Measurements from ENCODE around the gene HS3ST5.
"Not testable (repeated sequence)": the region's sequence is repeated elsewhere in the genome, so short reads cannot be mapped to it uniquely, and the experiment has no call there.

Gene HS3ST5

GRCh38 chr6:114272582-114272981 is 70.2 kb downstream of the HS3ST5 start:
- DNase-seq: no peak

GRCh38 chr6:114271405-114271804 is 71.4 kb downstream of the HS3ST5 start:
- DNase-seq: no peak

GRCh38 chr6:114267897-114268296 is 74.9 kb downstream of the HS3ST5 start:
- DNase-seq: no peak

GRCh38 chr6:114260810-114261209 is 82.0 kb downstream of the HS3ST5 start:
- no peak for DNase-seq

- DNase-seq: no peak
These were observed 84.4 kb downstream of the HS3ST5 start for GRCh38 chr6:114258376-114258775.

- DNase-seq: no peak
These were observed 89.4 kb downstream of the HS3ST5 start for GRCh38 chr6:114253431-114253830.

GRCh38 chr6:114249522-114249921 is 93.3 kb downstream of the HS3ST5 start:
- no peak for DNase-seq

- DNase-seq: no peak
These were observed 95.7 kb downstream of the HS3ST5 start for GRCh38 chr6:114247101-114247500.

GRCh38 chr6:114240796-114241195 is 102.0 kb downstream of the HS3ST5 start:
- DNase-seq: no peak

GRCh38 chr6:114228675-114229074 is 114.1 kb downstream of the HS3ST5 start:
- DNase-seq: no peak

GRCh38 chr6:114227944-114228468 is 114.8 kb downstream of the HS3ST5 start:
- DNase-seq: no peak

GRCh38 chr6:114220241-114220640 is 122.6 kb downstream of the HS3ST5 start:
- DNase-seq: no peak

GRCh38 chr6:114218437-114219340 is 124.1 kb downstream of the HS3ST5 start:
- no peak for DNase-seq

GRCh38 chr6:114217996-114218395 is 124.8 kb downstream of the HS3ST5 start:
- DNase-seq: not testable (repeated sequence)

GRCh38 chr6:114216789-114217467 is 125.9 kb downstream of the HS3ST5 start:
- no peak for DNase-seq

GRCh38 chr6:114210467-114210866 is 132.4 kb downstream of the HS3ST5 start:
- DNase-seq: no peak

- no peak for DNase-seq
These were observed 139.4 kb downstream of the HS3ST5 start for GRCh38 chr6:114203460-114203859.

GRCh38 chr6:114202389-114202788 is 140.4 kb downstream of the HS3ST5 start:
- DNase-seq: no peak

GRCh38 chr6:114200891-114201290 is 141.9 kb downstream of the HS3ST5 start:
- DNase-seq: no peak

GRCh38 chr6:114195631-114196403 is 147.0 kb downstream of the HS3ST5 start:
- DNase-seq: no peak

- no peak for DNase-seq
These were observed 147.8 kb downstream of the HS3ST5 start for GRCh38 chr6:114195027-114195365.

GRCh38 chr6:114194362-114195026 is 148.3 kb downstream of the HS3ST5 start:
- no peak for DNase-seq

GRCh38 chr6:114187563-114187962 is 155.3 kb downstream of the HS3ST5 start:
- no peak for DNase-seq

Measured in EL (cell line).